ENCODE data around the gene PLCL1.

DNA sequence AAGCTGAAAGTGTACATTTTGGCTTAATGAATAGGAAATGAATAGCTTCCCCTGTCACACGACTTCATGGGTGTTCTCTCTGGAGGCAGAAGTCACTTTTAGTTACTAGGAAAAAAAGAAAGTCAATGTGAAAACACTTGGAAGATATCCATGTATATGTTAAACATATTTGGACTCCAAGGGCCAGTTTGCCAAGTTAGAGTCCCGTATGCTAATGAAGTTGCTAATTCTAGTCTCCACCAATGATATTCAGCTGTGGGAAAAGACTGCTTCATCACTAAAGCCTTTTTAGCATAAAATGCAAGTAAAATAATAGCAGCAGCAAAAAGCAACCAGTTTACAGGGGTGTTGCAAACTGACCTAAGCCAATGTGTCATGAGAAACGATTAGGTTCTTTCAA, 108.7 kb downstream of the PLCL1 start:
- TF ChIP-seq POLR2AphosphoS5 (IDR thresholded peaks at IDR 0.05) (no peak), POLR2A (IDR thresholded peaks at IDR 0.05) (no peak)
- TF ChIP-seq, protein P1, sequence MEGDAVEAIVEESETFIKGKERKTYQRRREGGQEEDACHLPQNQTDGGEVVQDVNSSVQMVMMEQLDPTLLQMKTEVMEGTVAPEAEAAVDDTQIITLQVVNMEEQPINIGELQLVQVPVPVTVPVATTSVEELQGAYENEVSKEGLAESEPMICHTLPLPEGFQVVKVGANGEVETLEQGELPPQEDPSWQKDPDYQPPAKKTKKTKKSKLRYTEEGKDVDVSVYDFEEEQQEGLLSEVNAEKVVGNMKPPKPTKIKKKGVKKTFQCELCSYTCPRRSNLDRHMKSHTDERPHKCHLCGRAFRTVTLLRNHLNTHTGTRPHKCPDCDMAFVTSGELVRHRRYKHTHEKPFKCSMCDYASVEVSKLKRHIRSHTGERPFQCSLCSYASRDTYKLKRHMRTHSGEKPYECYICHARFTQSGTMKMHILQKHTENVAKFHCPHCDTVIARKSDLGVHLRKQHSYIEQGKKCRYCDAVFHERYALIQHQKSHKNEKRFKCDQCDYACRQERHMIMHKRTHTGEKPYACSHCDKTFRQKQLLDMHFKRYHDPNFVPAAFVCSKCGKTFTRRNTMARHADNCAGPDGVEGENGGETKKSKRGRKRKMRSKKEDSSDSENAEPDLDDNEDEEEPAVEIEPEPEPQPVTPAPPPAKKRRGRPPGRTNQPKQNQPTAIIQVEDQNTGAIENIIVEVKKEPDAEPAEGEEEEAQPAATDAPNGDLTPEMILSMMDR (IDR thresholded peaks at IDR 0.05), result no peak
